Trophoblast cell (in vitro differentiated cells and primary cell): Measurements from ENCODE around the gene NIP7.

Source experiments
- DNase-seq, 2 donors: peaks; one replicate each; pipeline ENCODE4 v3.0.0-alpha.2; 2016
- H2AFZ ChIP-seq: 2 replicates; pipeline ENCODE4 v1.6.1; 2013; ENCODE audit warnings: low read length, moderate library complexity, mild to moderate bottlenecking; ENCODE audit not compliant: insufficient read depth, poor library complexity
- H2AK5ac ChIP-seq: 2 replicates; pipeline ENCODE4 v1.6.1; 2013; ENCODE audit warnings: mild to moderate bottlenecking, low read length
- H2BK120ac ChIP-seq: 2 replicates; pipeline ENCODE4 v1.6.1; 2013; ENCODE audit warnings: low read length, mild to moderate bottlenecking, moderate library complexity; ENCODE audit not compliant: insufficient read depth, poor library complexity
- H2BK12ac ChIP-seq: 2 replicates; pipeline ENCODE4 v1.6.1; 2013; ENCODE audit warnings: mild to moderate bottlenecking, low read length, moderate library complexity
- H2BK5ac ChIP-seq: 2 replicates; pipeline ENCODE4 v1.6.1; 2013; ENCODE audit warnings: low read length, low read depth, moderate library complexity, mild to moderate bottlenecking; ENCODE audit not compliant: poor library complexity
- H3K14ac ChIP-seq: 2 replicates; pipeline ENCODE4 v1.6.1; 2013; ENCODE audit warnings: mild to moderate bottlenecking, low read length
- H3K18ac ChIP-seq: 2 replicates; pipeline ENCODE4 v1.6.1; 2013; ENCODE audit warnings: mild to moderate bottlenecking, low read length
- H3K23ac ChIP-seq: 2 replicates; pipeline ENCODE4 v1.6.1; 2013; ENCODE audit warnings: low read length
- H3K27ac ChIP-seq: 2 replicates; pipeline ENCODE4 v1.5.1; 2013; ENCODE audit warnings: low read depth, mild to moderate bottlenecking, inconsistent platforms, low read length, moderate library complexity
- H3K27me3 ChIP-seq: 2 replicates; pipeline ENCODE4 v1.6.1; 2013; ENCODE audit warnings: inconsistent platforms, mild to moderate bottlenecking, low read length, moderate library complexity; ENCODE audit not compliant: insufficient read depth
- H3K36me3 ChIP-seq, 2 experiments: 1 replicate in 1 of 2; 2 replicates in 1 of 2; pipeline ENCODE4 v1.6.1; 2013; ENCODE audit warnings: low read length in 2 of 2, mild to moderate bottlenecking in 2 of 2, moderate library complexity in 1 of 2; ENCODE audit not compliant: insufficient read depth in 2 of 2, control insufficient read depth in 1 of 2
- H3K4ac ChIP-seq: 2 replicates; pipeline ENCODE4 v1.6.1; 2013; ENCODE audit warnings: low read depth, mild to moderate bottlenecking, low read length, moderate library complexity
- H3K4me1 ChIP-seq, 2 experiments: 1 replicate in 1 of 2; 2 replicates in 1 of 2; pipeline ENCODE4 v1.6.1; 2013; ENCODE audit warnings: low read length in 2 of 2, mild to moderate bottlenecking in 2 of 2, moderate library complexity in 1 of 2; ENCODE audit not compliant: insufficient read depth in 2 of 2, control insufficient read depth in 1 of 2
- H3K4me2 ChIP-seq: 2 replicates; pipeline ENCODE4 v1.6.1; 2013; ENCODE audit warnings: inconsistent platforms, mild to moderate bottlenecking, low read length, moderate library complexity
- H3K4me3 ChIP-seq: 2 replicates; pipeline ENCODE4 v1.5.1; 2013; ENCODE audit warnings: mild to moderate bottlenecking, low read depth, low read length, inconsistent platforms
- H3K79me1 ChIP-seq: one replicate; pipeline ENCODE4 v1.6.1; 2013; ENCODE audit warnings: low read length
- H3K79me2 ChIP-seq: 2 replicates; pipeline ENCODE4 v1.6.1; 2013; ENCODE audit warnings: low read length, mild to moderate bottlenecking; ENCODE audit not compliant: control insufficient read depth, insufficient read depth, poor library complexity
- H3K9ac ChIP-seq: 2 replicates; pipeline ENCODE4 v1.6.1; 2013; ENCODE audit warnings: mild to moderate bottlenecking, low read length
- H3K9me3 ChIP-seq: 2 replicates; pipeline ENCODE4 v1.6.1; 2013; ENCODE audit warnings: low read depth, mild to moderate bottlenecking, control low read depth, inconsistent platforms, low read length; ENCODE audit not compliant: insufficient read depth
- H4K12ac ChIP-seq: 2 replicates; pipeline ENCODE4 v1.6.1; 2013; ENCODE audit warnings: low read depth, mild to moderate bottlenecking, low read length, moderate library complexity
- H4K8ac ChIP-seq: 2 replicates; pipeline ENCODE4 v1.6.1; 2013; ENCODE audit warnings: low read depth, mild to moderate bottlenecking, low read length, moderate library complexity
- H4K91ac ChIP-seq: one replicate; pipeline ENCODE4 v1.6.1; 2013; ENCODE audit warnings: low read depth, mild to moderate bottlenecking, low read length, moderate library complexity
- WGBS: extraction: QIAGEN DNeasy Blood & Tissue Kit; methylation state at CpG from one replicate; pipeline ENCODE4 v1.1.7; 2013; ENCODE audit warnings: missing lambda C conversion rate; ENCODE audit not compliant: insufficient read length, insufficient coverage; ENCODE audit errors: extremely low coverage; 5-methylcytosine and 5-hydroxymethylcytosine counted together

The NIP7 gene

DNA sequence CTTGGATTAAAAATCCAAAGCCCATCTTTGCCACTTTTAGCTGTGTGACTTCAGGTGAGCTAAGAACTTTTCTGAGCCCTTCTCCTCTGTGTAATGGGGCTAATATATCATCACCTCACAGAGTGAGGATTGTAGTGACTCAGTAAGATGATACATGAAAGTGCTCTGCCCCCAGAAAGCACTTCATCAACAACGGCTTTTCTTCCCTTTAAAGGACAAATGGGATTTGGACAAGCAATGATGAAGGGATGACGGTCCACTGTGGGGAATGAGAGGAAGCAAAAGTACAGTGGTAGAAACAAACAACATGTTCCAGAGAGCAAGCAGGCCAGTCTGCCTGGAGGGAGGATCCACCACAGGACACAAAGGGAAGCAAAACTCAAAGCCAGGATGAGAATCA lies 26.3 kb downstream of the NIP7 start:
- Histone ChIP-seq H3K4ac (no peak overlapping the region), H4K12ac (no peak overlapping the region), H3K14ac (no peak overlapping the region), H3K4me3 (no peak overlapping the region), H2BK5ac (no peak overlapping the region), H2BK12ac (no peak overlapping the region), H3K27me3 (no peaks in the 10 kb centered on the region), H3K4me1 (no peaks in the 10 kb centered on the region), H3K36me3 (peaks cover 19 to 51% of the 10 kb centered on the region in 2 experiments), H3K4me2 (no peak overlapping the region), H3K79me2 (no peaks in the 10 kb centered on the region), H2AK5ac (no peak overlapping the region), H3K18ac (no peak overlapping the region), H3K79me1 (no peaks in the 10 kb centered on the region), H4K91ac (no peak overlapping the region), H2BK120ac (no peak overlapping the region), H3K9me3 (no peaks in the 10 kb centered on the region), H3K23ac (no peak overlapping the region), H4K8ac (no peak overlapping the region), H3K27ac (no peak overlapping the region), H2AFZ (no peak overlapping the region), H3K9ac (no peak overlapping the region)
- no CpG with 5 or more reads among the region's 2 CpGs for WGBS
- no peak for DNase-seq

DNA sequence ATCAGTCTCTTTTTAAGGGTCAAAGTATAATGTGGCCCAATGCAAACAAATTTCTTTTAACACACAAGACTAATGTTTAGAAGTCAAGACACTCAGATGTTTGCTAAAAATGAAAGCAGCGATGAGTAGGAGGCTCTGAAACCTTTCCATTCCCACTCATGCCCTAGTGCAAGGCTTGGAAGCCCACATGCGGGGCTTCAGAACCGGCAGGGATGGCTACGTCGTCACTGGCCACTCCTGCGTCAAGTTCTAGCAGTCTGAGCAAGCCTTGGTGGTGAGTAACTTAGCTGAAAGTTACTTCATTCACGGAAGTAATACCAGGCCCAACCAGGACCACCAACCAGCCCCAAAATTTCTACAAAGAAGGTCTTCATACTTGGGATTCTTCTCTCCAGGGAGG lies 26.9 kb downstream of the NIP7 start:
- no peak overlapping the region for H3K4ac ChIP-seq
- H3K9me3 ChIP-seq, result no peaks in the 10 kb centered on the region
- H4K12ac ChIP-seq, result no peak overlapping the region
- no peak overlapping the region for H4K8ac ChIP-seq
- no peak overlapping the region for H3K23ac ChIP-seq
- no peak overlapping the region for H3K4me2 ChIP-seq
- H3K79me1 ChIP-seq, result no peaks in the 10 kb centered on the region
- no peaks in the 10 kb centered on the region for H3K4me1 ChIP-seq
- WGBS, result no CpG with 5 or more reads among the region's 7 CpGs
- no peak overlapping the region for H3K9ac ChIP-seq
- no peak overlapping the region for H2AK5ac ChIP-seq
- H2AFZ ChIP-seq, result no peak overlapping the region
- peaks cover 21 to 50% of the 10 kb centered on the region in 2 experiments for H3K36me3 ChIP-seq
- H4K91ac ChIP-seq, result no peak overlapping the region
- no peak for DNase-seq
- H3K27ac ChIP-seq, result no peak overlapping the region
- no peaks in the 10 kb centered on the region for H3K79me2 ChIP-seq
- H3K4me3 ChIP-seq, result no peak overlapping the region
- no peak overlapping the region for H3K14ac ChIP-seq
- H2BK120ac ChIP-seq, result no peak overlapping the region
- H3K18ac ChIP-seq, result no peak overlapping the region
- no peak overlapping the region for H2BK12ac ChIP-seq
- no peak overlapping the region for H2BK5ac ChIP-seq
- H3K27me3 ChIP-seq, result no peaks in the 10 kb centered on the region

DNA sequence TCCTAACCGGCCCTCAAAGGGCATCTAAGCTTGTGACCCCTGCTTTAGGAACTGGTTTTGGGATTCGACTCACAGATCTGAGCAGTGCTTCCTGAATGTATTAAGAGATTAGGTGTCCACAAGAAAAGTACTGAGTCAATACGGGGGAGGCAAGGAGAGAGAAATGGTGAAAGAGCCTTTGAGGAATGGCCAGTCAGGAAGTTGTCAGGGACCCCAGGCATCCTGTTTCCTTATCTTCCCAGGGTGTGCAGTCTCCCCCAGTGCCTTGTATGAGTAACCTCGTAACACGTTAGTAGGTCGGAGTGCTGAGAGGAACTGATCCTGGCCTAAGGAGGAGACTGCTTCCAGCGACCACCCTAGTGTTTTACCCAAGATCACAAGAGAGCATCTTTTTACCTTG lies 28.4 kb downstream of the NIP7 start:
- H4K91ac ChIP-seq, result no peak overlapping the region
- H2AK5ac ChIP-seq, result no peak overlapping the region
- H3K23ac ChIP-seq, result no peak overlapping the region
- no peak overlapping the region for H3K18ac ChIP-seq
- H4K8ac ChIP-seq, result no peak overlapping the region
- no peak overlapping the region for H2BK5ac ChIP-seq
- H3K36me3 ChIP-seq, result peaks cover 26 to 54% of the 10 kb centered on the region in 2 experiments
- DNase-seq, result no peak
- no peak overlapping the region for H2AFZ ChIP-seq
- H3K79me2 ChIP-seq, result no peaks in the 10 kb centered on the region
- H2BK12ac ChIP-seq, result no peak overlapping the region
- H3K14ac ChIP-seq, result no peak overlapping the region
- H4K12ac ChIP-seq, result no peak overlapping the region
- WGBS, result no CpG with 5 or more reads among the region's 7 CpGs
- H3K27ac ChIP-seq, result no peak overlapping the region
- H3K4me2 ChIP-seq, result no peak overlapping the region
- no peaks in the 10 kb centered on the region for H3K4me1 ChIP-seq
- H3K9ac ChIP-seq, result no peak overlapping the region
- H3K27me3 ChIP-seq, result no peaks in the 10 kb centered on the region
- no peaks in the 10 kb centered on the region for H3K9me3 ChIP-seq
- no peak overlapping the region for H3K4me3 ChIP-seq
- H3K4ac ChIP-seq, result no peak overlapping the region
- no peak overlapping the region for H2BK120ac ChIP-seq
- H3K79me1 ChIP-seq, result no peaks in the 10 kb centered on the region

DNA sequence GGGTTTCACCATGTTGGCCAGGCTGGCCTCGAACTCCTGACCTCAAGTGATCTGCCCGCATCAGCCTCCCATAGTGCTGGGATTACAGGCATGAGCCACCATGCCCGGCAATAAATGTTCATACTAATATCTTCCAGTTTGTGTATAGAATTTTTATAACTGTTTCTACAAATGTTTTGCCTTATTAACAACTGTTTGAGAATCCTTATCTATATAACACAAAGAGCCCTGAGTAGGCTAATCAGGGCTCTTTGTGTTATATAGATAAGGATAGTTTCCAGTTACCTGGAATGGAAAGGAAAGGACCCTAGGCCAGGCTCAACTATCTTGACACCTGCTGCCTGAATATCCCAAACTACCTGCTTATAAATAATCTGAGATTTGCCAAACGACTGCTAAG lies 29.3 kb downstream of the NIP7 start:
- WGBS, result no CpG with 5 or more reads among the region's 4 CpGs
- no peak overlapping the region for H3K4ac ChIP-seq
- H2BK12ac ChIP-seq, result no peak overlapping the region
- no peak overlapping the region for H4K8ac ChIP-seq
- H3K79me1 ChIP-seq, result no peaks in the 10 kb centered on the region
- H3K23ac ChIP-seq, result no peak overlapping the region
- H2AFZ ChIP-seq, result no peak overlapping the region
- H4K91ac ChIP-seq, result no peak overlapping the region
- H3K14ac ChIP-seq, result no peak overlapping the region
- no peak overlapping the region for H4K12ac ChIP-seq
- H2BK5ac ChIP-seq, result no peak overlapping the region
- H3K4me3 ChIP-seq, result no peak overlapping the region
- no peak overlapping the region for H2AK5ac ChIP-seq
- no peak overlapping the region for H2BK120ac ChIP-seq
- no peaks in the 10 kb centered on the region for H3K4me1 ChIP-seq
- H3K27ac ChIP-seq, result no peak overlapping the region
- H3K9ac ChIP-seq, result no peak overlapping the region
- H3K36me3 ChIP-seq, result peaks cover 29 to 55% of the 10 kb centered on the region in 2 experiments
- no peak overlapping the region for H3K18ac ChIP-seq
- no peak overlapping the region for H3K4me2 ChIP-seq
- no peaks in the 10 kb centered on the region for H3K9me3 ChIP-seq
- DNase-seq, result no peak
- H3K27me3 ChIP-seq, result no peaks in the 10 kb centered on the region
- no peaks in the 10 kb centered on the region for H3K79me2 ChIP-seq
